GM18520 (cell line): Measurements from ENCODE around the gene MINDY4B.
A peak's percentile ranks its signal among the peaks of the same experiment; 100 is the strongest.

Experiments
- ATAC-seq: cut with Tn5 transposase; IDR thresholded peaks from one replicate; pipeline ENCODE4 v1.9.1; 2021; ENCODE audit not compliant: unreplicated experiment

Gene MINDY4B

DNA sequence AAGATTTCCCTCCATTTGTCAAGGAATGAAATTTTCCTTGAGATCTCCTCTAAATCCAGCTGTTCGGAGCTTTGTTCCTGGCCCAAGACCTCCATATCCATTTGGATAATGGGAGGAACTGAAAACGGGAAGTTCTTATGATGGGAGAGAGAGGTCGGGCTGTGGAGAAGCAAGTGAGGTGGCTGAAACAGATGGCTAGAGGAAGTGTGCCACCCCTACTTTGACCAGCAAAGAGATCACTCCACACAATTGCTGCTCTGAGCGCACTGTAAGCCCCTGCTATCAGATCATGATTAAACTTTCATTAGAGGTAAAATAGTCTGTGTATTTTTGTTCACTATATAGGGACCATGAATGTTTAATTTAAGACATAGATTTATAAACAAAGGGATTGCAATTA, at the start of gene MINDY4B:
TSS of gene MINDY4B (minus strand) at position 101 of the 400 bp plus-strand sequence. CDS start at position 101, 0 bp downstream.
- ATAC-seq = no peak

GRCh38 chr3:150951923-150952322, 46.7 kb upstream of the MINDY4B start:
- no peak for ATAC-seq

GRCh38 chr3:150945226-150946032, 40.2 kb upstream of the MINDY4B start:
- ATAC-seq = no peak

DNA sequence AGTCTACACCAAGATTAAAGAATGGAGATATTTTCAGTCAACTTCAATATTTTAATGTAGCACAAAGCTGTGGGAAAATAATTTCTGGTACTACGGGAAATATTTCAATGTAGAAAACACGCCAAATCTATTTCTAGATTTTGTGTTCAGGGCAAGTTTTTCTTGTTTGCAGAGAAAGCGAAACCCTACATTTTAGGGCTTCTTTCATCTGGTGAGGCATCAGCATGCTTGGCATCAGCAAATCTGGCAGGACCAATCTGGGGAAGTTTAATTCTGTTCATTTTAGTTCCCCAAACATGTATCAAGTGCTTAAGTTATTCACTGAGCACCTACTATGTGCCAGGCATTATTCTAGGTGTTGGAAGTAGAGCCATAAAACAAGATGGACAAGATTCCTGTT, 37.0 kb upstream of the MINDY4B start:
- no peak for ATAC-seq

- ATAC-seq = no peak
These were observed 31.5 kb upstream of the MINDY4B start for GRCh38 chr3:150936693-150937092.

DNA sequence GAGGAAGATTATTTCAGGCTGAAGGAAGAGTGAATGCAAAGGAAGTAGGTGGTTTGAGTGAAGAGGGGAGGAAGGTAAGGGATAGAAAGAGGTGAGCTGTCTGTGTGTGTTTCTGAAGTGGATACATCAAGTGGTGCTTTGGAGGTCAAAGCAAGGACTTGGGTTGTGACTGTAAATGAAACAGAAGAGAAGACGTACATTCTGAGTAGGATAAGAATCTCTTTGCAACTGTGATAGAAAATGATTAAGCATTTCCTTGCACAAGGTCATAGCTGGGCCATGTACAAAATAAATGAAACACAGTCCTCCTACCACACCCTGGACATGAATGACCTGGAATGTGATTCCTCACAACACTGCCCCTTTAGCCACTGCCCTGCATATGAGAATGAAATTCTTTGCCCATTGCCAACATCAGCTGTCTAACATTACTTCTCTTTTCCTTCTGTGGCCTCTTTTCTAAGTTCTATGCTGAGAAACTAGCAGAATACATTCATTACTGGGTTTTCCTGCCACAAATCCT, 28.3 kb upstream of the MINDY4B start:
- no peak for ATAC-seq

DNA sequence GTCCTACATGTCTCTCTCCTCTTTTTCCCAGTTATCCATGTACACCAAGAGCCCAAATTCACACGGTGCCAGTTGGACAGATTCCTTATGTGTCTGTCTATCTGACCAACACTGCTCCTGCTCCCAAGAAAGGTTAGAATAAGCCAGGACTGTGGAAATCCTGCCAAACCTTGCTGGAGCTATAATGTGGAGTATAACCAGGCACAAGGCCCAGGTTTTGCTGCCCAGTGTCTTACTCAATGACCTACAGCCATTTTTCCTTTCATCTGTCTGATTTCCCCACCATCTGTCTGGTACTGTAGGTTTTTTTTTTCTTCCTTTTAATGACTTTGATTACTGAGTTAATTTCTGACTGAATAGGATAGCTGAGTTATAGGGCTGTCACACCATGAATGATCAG, 26.5 kb upstream of the MINDY4B start:
- no peak for ATAC-seq

GRCh38 chr3:150930839-150931238, 25.6 kb upstream of the MINDY4B start:
- ATAC-seq = no peak

GRCh38 chr3:150928234-150928633, 23.0 kb upstream of the MINDY4B start:
- no peak for ATAC-seq

DNA sequence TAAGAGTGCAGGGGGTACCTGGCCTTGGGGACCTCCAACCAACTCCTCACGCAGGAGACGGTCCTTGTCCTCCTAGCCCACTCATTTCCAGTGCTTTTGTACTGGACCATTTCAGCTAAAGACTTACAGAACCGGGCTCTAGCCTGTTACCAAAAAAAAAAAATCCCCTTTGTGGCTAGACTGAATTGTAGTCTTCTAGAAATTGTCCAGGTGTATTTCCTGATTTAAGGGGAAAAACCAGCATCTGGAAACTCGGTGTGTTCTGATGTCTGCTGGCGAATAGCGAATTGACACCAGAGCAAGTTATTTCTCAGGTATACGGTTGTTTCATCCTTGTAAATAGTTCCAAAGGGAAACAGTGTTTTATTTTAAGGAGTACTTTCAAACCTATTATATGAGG, 21.1 kb upstream of the MINDY4B start:
- ATAC-seq = no peak

DNA sequence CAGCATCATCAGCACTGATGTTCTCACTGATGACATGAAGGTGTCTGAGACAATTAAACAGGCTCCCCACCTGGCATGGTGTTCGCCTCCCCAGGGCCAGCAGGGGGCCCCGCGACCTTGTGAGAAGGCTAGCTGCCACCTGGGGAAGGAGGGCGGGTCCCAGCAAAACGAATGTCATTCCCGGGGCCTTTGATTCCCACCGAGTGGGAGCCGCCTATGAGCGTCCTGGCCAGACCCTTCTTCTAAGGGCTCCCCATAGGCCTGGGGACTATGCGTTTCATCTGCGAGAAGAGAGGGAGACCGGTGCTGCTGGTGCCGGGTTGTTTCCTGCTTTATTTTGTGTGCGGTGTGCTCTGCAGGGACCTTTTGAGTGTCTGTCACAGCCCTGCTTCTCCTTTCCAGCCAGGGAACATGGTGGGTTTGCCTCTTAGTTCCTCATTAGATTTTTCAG, 20.5 kb upstream of the MINDY4B start:
- ATAC-seq = peak; percentile 60

GRCh38 chr3:150922611-150923010, 17.4 kb upstream of the MINDY4B start:
- no peak for ATAC-seq

GRCh38 chr3:150921209-150921608, 16.0 kb upstream of the MINDY4B start:
- ATAC-seq = no peak

GRCh38 chr3:150920236-150920635, 15.0 kb upstream of the MINDY4B start:
- ATAC-seq = no peak

- ATAC-seq = no peak
These were observed 12.7 kb upstream of the MINDY4B start for GRCh38 chr3:150917951-150918350.

- no peak for ATAC-seq
These were observed 8.1 kb upstream of the MINDY4B start for GRCh38 chr3:150913133-150913922.

DNA sequence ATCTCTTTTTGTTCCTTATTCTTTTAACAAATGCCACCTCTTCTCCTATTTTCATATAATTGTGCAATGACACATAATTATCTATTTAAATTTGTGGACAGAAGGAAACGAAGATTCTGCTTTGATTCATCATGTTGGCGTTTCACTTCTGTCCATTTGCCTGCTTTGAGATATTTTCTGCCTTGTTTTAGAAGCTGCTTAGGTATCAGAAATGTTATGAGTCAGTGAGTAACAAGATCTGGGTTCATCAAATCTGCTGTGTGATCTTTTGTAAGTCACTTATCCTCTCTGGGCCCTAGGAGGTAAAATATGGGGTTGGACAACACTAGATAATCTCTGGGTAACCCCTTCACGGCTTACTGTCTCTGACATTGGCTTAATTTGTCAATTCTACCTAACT, 7.3 kb upstream of the MINDY4B start:
- ATAC-seq = no peak

DNA sequence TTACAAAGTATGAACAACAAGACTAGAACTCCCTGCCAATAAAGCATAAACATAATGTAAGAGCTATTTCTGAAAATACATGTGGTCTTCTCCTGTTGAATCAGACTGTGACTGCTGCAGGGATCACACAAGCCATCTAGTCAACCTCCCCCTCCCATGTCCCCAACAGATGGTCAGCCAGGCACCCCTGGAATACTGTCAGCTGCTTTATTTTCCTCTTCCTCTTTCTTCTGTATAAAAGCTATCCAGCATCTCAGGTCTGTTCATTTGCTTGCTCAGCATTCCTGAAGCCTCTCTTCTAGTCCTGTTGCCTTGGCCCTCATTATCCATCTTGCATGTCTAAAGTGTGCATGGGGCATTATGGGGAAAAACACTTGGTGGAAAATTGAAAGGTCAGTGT, 6.5 kb upstream of the MINDY4B start:
- no peak for ATAC-seq

DNA sequence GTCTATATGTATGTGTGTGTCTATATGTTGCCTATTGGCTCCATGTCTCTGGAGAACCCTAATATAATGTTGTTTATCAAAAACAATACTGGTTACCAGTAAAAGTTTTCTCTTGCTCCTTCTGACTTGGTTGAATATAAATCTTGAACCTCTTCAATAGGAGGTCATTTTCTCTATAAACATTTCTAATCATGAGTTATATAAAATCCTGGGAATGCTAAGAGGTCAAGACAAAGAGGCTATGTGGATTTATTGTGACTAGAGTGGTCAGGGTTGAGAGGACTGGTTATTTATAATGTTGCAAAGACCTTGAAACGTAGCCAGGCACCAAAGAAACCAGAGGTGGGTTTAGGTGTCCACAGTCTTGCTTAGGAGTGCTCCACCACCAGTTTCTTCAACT, 1.2 kb upstream of the MINDY4B start:
- no peak for ATAC-seq

- ATAC-seq = no peak
These were observed 507 bp upstream of the MINDY4B start for GRCh38 chr3:150905746-150906145.

GRCh38 chr3:150902988-150903387, 2.3 kb downstream of the MINDY4B start:
- ATAC-seq = no peak

DNA sequence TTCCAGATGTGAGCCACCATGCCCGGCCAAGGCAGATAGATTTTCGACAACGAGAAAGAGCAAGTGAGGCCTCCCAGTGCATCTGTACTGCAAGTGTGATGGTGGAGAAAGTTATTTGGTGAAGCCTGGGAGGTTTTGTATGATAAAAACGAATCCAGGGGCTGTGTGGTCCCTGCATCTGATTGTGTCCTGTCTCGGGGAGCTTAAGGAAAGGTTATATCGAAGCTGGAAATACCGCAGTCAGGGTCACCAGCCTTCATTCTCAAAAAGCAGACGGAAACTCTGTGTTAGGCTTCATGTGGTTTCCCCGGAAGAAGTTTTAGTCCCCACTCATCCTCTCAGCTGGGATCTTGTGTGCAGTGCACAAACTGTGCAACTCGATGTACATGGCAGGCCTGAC, 3.4 kb downstream of the MINDY4B start:
- ATAC-seq = no peak
